Lung (tissue), 12 donors: Measurements from ENCODE around the gene EFNA5. TPM values are rescaled to one million over a fixed set of nuclear protein-coding genes. Genes with fewer than 3 reads are reported as not detected.

Source experiments
- ATAC-seq: fragments of 200-7000 bp; cut with Tn5 transposase; one replicate; pipeline ENCODE4 v1.9.1; 2020; ENCODE audit warnings: moderate number of reproducible peaks; ENCODE audit not compliant: insufficient read depth, low FRiP score
- DNase-seq, 3 donors: peaks; one replicate each; pipeline ENCODE4 v3.0.0-alpha.2; 2013 to 2017
- H3K27ac ChIP-seq, 2 donors: one replicate each; pipeline ENCODE4 v1.5.1; 2013; ENCODE audit warnings: mild to moderate bottlenecking in 2 of 2, moderate library complexity in 2 of 2, control low read depth in 1 of 2, inconsistent platforms in 1 of 2, low read depth in 1 of 2, low read length in 1 of 2
- H3K27me3 ChIP-seq, 3 donors: one replicate each; pipeline ENCODE4 v1.5.1; 2013; ENCODE audit warnings: low read length in 2 of 3; ENCODE audit not compliant: control insufficient read depth in 3 of 3, insufficient read depth in 3 of 3
- H3K36me3 ChIP-seq, 4 donors: one replicate each; pipeline ENCODE4 v1.5.1; 2013; ENCODE audit warnings: low read length in 4 of 4, mild to moderate bottlenecking in 1 of 4, moderate library complexity in 1 of 4; ENCODE audit not compliant: control insufficient read depth in 4 of 4, insufficient read depth in 4 of 4
- H3K4me1 ChIP-seq, 5 donors: one replicate each; pipeline ENCODE4 v1.5.1; 2013; ENCODE audit warnings: low read length in 5 of 5, mild to moderate bottlenecking in 2 of 5, moderate library complexity in 1 of 5; ENCODE audit not compliant: control insufficient read depth in 5 of 5, insufficient read depth in 5 of 5
- H3K4me3 ChIP-seq: one replicate; pipeline ENCODE4 v1.5.1; 2013; ENCODE audit warnings: mild to moderate bottlenecking, control low read depth, moderate library complexity
- H3K9ac ChIP-seq, 2 donors: one replicate each; pipeline ENCODE4 v1.5.1; 2013; ENCODE audit warnings: low read length in 2 of 2, control low read depth in 1 of 2; ENCODE audit not compliant: insufficient read depth in 1 of 2
- H3K9me3 ChIP-seq, 4 donors: one replicate each; pipeline ENCODE4 v1.5.1; 2013; ENCODE audit warnings: low read length in 3 of 4, mild to moderate bottlenecking in 1 of 4, moderate library complexity in 1 of 4; ENCODE audit not compliant: control insufficient read depth in 4 of 4, insufficient read depth in 3 of 4
- WGBS, 2 donors: extraction: QIAGEN DNeasy Blood & Tissue Kit; methylation state at CpG; one replicate each; pipeline ENCODE4 v1.1.7; 2013; 5-methylcytosine and 5-hydroxymethylcytosine counted together
- polyA plus RNA-seq, 2 donors: library from polyadenylated mRNA; stranded (reverse); fragments of 200-250 nt; gene quantifications; one replicate each; pipeline ENCODE4 v1.2.1, GENCODE V29; 2013
- total RNA-seq, 2 donors: library from RNA; depleted of rRNA in 1 of 2; stranded (reverse); fragments of >200 nt in 1 of 2; gene quantifications; one replicate each; pipeline ENCODE4 v1.2.1, GENCODE V29; 2014 to 2021
- TF ChIP-seq, protein P1 (sequence below): IDR thresholded peaks from 2 replicates; pipeline ENCODE4 v1.5.1; 2012; ENCODE audit warnings: mild to moderate bottlenecking; ENCODE audit errors: control extremely low read depth, extremely low read depth
- donor health status: control.
- donor health status: control.
- donor health status: Bipolar disorder and iron deficiency.
- donor health status: healthy.
- donor health status: DM: yes; HTN: yes; CAD: no.

The EFNA5 gene
- total and polyA plus RNA-seq, 4 donors: 2.1 to 18.4 (median 7.8) TPM

DNA sequence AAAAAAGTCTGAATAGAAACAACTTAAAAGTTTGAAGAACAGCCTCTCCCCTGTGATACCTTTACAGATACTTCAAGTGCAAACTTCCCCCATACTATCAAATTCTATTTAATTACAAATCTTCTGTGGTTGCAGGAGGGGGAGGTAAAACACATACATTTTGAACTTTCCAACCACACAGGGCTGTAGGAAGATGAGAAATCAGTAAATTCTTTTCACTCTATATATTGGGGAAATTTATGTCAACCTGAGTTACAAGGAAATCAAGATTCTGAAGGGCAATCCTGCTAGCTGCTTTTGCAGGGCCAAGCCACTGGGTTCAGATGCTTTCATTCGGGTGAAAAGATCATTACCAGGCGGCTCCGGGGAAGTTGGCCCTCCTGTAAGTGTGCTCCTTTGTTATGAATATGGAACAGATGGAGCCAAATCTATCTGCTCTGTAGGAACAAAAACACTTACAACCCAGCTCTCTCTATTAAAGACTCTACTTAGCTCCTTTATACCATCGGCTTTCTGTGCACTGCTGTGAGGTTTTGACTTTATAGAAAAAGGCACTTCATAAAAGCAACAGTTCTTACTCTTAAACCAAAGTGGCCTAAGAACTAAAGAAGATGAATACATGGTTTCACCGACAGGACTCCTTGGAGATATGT is 269.1 kb downstream of the EFNA5 start:
- H3K27ac ChIP-seq: no peak overlapping the region
- ATAC-seq: no peak

DNA sequence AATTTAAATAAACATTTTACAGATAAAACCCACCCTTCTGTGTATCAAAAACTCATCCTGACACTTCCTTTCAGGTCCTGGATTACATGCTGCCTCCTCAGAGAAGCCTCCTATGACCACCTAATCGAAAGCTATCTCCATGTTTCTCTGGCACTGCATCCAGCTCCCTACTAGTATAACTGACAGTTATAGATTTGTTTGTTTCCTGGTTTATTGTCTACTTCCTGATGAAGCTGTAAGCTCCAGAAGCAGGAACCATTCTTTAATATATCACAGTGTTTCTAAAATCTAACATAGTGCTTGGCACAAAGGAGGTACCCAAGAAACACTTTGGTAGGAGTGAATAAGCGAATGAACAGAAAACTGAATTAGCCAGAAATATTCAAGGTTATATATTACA is 270.4 kb downstream of the EFNA5 start:
- Histone ChIP-seq H3K27me3 (no peaks in the 10 kb centered on the region), H3K9ac (no peak overlapping the region), H3K9me3 (no peaks in the 10 kb centered on the region), H3K27ac (no peak overlapping the region), H3K4me1 (peaks cover 0 to 22% (median 0%) of the 10 kb centered on the region in 5 donors), H3K4me3 (no peak overlapping the region), H3K36me3 (no peaks in the 10 kb centered on the region)
- no peak for DNase-seq
- TF ChIP-seq, protein P1, sequence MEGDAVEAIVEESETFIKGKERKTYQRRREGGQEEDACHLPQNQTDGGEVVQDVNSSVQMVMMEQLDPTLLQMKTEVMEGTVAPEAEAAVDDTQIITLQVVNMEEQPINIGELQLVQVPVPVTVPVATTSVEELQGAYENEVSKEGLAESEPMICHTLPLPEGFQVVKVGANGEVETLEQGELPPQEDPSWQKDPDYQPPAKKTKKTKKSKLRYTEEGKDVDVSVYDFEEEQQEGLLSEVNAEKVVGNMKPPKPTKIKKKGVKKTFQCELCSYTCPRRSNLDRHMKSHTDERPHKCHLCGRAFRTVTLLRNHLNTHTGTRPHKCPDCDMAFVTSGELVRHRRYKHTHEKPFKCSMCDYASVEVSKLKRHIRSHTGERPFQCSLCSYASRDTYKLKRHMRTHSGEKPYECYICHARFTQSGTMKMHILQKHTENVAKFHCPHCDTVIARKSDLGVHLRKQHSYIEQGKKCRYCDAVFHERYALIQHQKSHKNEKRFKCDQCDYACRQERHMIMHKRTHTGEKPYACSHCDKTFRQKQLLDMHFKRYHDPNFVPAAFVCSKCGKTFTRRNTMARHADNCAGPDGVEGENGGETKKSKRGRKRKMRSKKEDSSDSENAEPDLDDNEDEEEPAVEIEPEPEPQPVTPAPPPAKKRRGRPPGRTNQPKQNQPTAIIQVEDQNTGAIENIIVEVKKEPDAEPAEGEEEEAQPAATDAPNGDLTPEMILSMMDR: no peak
- 82 to 91% methylated on average over 2 of the region's 2 CpGs for WGBS, 2 donors
- ATAC-seq: no peak

More for the DNA sequence above, 269.1 kb downstream of the EFNA5 start:
- Histone ChIP-seq H3K9ac (no peak overlapping the region), H3K36me3 (no peaks in the 10 kb centered on the region), H3K4me1 (peaks cover 0 to 22% (median 0%) of the 10 kb centered on the region in 5 donors), H3K27me3 (no peaks in the 10 kb centered on the region), H3K9me3 (no peaks in the 10 kb centered on the region), H3K4me3 (no peak overlapping the region)
- DNase-seq: no peak
- TF ChIP-seq, protein P1: no peak
- 77 to 78% methylated on average over 5 of the region's 5 CpGs for WGBS, 2 donors

DNA sequence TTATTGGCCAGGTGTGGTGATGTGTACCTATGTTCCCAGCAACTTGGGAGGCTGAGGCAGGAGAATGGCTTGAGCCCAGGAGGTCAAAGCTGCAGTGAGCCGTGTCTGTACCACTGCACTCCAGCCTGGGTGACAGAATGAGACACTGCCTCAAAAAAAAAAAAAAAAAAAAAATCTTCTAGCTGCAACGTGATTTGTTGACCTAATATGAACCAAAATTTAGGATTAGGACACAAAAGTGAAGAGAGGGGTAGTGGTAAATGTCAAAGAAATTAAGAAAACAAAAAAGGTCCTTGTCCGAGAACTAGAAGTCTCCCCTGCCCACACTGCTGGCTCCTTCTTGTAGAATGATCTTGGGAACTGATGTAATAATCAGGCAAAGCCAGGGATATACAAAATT is 272.0 kb downstream of the EFNA5 start:
- peaks cover 0 to 18% (median 0%) of the 10 kb centered on the region in 5 donors for H3K4me1 ChIP-seq
- no peak for ATAC-seq
- 87 to 93% methylated on average over 3 of the region's 3 CpGs for WGBS, 2 donors

More for the DNA sequence above, 272.0 kb downstream of the EFNA5 start:
- no peak overlapping the region for H3K9ac ChIP-seq
- no peak overlapping the region for H3K27ac ChIP-seq
- H3K36me3 ChIP-seq: no peaks in the 10 kb centered on the region
- no peak for DNase-seq
- H3K27me3 ChIP-seq: no peaks in the 10 kb centered on the region
- no peaks in the 10 kb centered on the region for H3K9me3 ChIP-seq
- TF ChIP-seq, protein P1: no peak
- no peak overlapping the region for H3K4me3 ChIP-seq
